Measurements from ENCODE around the gene KRTAP10-9. TPM values are rescaled to one million over a fixed set of nuclear protein-coding genes. Genes with fewer than 3 reads are reported as not detected.

Gene KRTAP10-9
- total RNA-seq, 2 donors from 2014 or later, result not detected

GRCh38 chr21:44670642-44671432 lies 43.9 kb downstream of the KRTAP10-9 start:
- no peak for TF ChIP-seq CTCF (IDR thresholded peaks at IDR 0.05)
- H3K27me3 ChIP-seq, result no peaks in the 10 kb centered on the region
- intact Hi-C loops (cut with DNase I), result no loop called here
- H3K9me3 ChIP-seq, result no peaks in the 10 kb centered on the region
- no peaks in the 10 kb centered on the region for H3K4me1 ChIP-seq
- no peak overlapping the region for H3K27ac ChIP-seq
- no peak for DNase-seq
- H3K9ac ChIP-seq (ENCODE audit: low read depth in 2 of 2, low read length in 2 of 2), result no peak overlapping the region
- H3K36me3 ChIP-seq, result no peaks in the 10 kb centered on the region
- H3K4me3 ChIP-seq, result no peak overlapping the region

GRCh38 chr21:44671911-44672310 lies 45.0 kb downstream of the KRTAP10-9 start:
- no peak for TF ChIP-seq CTCF (IDR thresholded peaks at IDR 0.05)
- no peak overlapping the region for H3K27ac ChIP-seq
- no peak for DNase-seq
- H3K4me1 ChIP-seq, result no peaks in the 10 kb centered on the region
- H3K9ac ChIP-seq (ENCODE audit: low read depth in 2 of 2, low read length in 2 of 2), result no peak overlapping the region
- no peaks in the 10 kb centered on the region for H3K27me3 ChIP-seq
- H3K36me3 ChIP-seq, result no peaks in the 10 kb centered on the region
- H3K4me3 ChIP-seq, result no peak overlapping the region
- H3K9me3 ChIP-seq, result no peaks in the 10 kb centered on the region
- intact Hi-C loops (cut with DNase I), result no loop called here

- Histone ChIP-seq H3K4me1 (no peaks in the 10 kb centered on the region), H3K36me3 (no peaks in the 10 kb centered on the region), H3K9me3 (no peaks in the 10 kb centered on the region), H3K27me3 (no peaks in the 10 kb centered on the region), H3K9ac (ENCODE audit: low read depth in 2 of 2, low read length in 2 of 2) (no peak overlapping the region), H3K4me3 (no peak overlapping the region), H3K27ac (no peak overlapping the region)
- no peak for TF ChIP-seq CTCF (IDR thresholded peaks at IDR 0.05)
- intact Hi-C loops (cut with DNase I), result no loop called here
- no peak for DNase-seq
Observed at GRCh38 chr21:44677881-44678280, 51.0 kb downstream of the KRTAP10-9 start.

Other genes starting within 250 kb of the KRTAP10-9 start
- gene LRRC3, start 171.6 kb upstream of the KRTAP10-9 start, total RNA-seq, result 1 to 10 TPM; 2.0 to 2.7 TPM
- not detected for gene KRTAP10-1, start 86.9 kb upstream of the KRTAP10-9 start, total RNA-seq
- gene KRTAP10-2, start 75.6 kb upstream of the KRTAP10-9 start, total RNA-seq, result not detected
- gene KRTAP10-3, start 68.3 kb upstream of the KRTAP10-9 start, total RNA-seq, result not detected
- gene KRTAP10-4, start 53.4 kb upstream of the KRTAP10-9 start, total RNA-seq, result not detected
- not detected for gene KRTAP10-5, start 46.5 kb upstream of the KRTAP10-9 start, total RNA-seq
- not detected for gene KRTAP10-6, start 34.6 kb upstream of the KRTAP10-9 start, total RNA-seq
- gene KRTAP10-7, start 26.5 kb upstream of the KRTAP10-9 start, total RNA-seq, result not detected
- not detected for gene KRTAP10-8, start 15.0 kb upstream of the KRTAP10-9 start, total RNA-seq
- not detected for gene KRTAP10-10, start 10.3 kb downstream of the KRTAP10-9 start, total RNA-seq
- not detected for gene KRTAP10-11, start 19.3 kb downstream of the KRTAP10-9 start, total RNA-seq
- not detected for gene KRTAP12-4, start 27.6 kb downstream of the KRTAP10-9 start, total RNA-seq
- gene KRTAP12-3, start 30.8 kb downstream of the KRTAP10-9 start, total RNA-seq, result not detected
- not detected for gene KRTAP12-2, start 39.8 kb downstream of the KRTAP10-9 start, total RNA-seq
- not detected for gene KRTAP12-1, start 55.1 kb downstream of the KRTAP10-9 start, total RNA-seq
- not detected for gene KRTAP10-12, start 70.1 kb downstream of the KRTAP10-9 start, total RNA-seq
- not detected for gene TSPEAR, start 84.5 kb downstream of the KRTAP10-9 start, total RNA-seq
- gene UBE2G2, start 174.7 kb downstream of the KRTAP10-9 start, total RNA-seq, result 10 to 100 TPM; 50.3 to 76.1 TPM
- gene SUMO3, start 191.0 kb downstream of the KRTAP10-9 start, total RNA-seq, result 10 to 100 TPM; 81.3 to 82.8 TPM
- 100 to 1,000 TPM; 218 to 414 TPM for gene PTTG1IP, start 246.6 kb downstream of the KRTAP10-9 start, total RNA-seq